Ishikawa (cell line): Measurements from ENCODE around the gene PCDHGA8.

Source experiments
- CREB1 ChIP-seq: IDR thresholded peaks from 2 replicates; pipeline ENCODE4 v1.6.1; 2012; ENCODE audit warnings: low read depth
- EGR1 ChIP-seq: IDR thresholded peaks from 2 replicates; pipeline ENCODE4 v1.6.1; 2012
- FOXM1 ChIP-seq: IDR thresholded peaks from 2 replicates; pipeline ENCODE4 v1.6.1; 2012; ENCODE audit warnings: low read depth, borderline replicate concordance
- MAX ChIP-seq: IDR thresholded peaks from 2 replicates; pipeline ENCODE4 v1.6.1; 2012
- RAD21 ChIP-seq: IDR thresholded peaks from 2 replicates; pipeline ENCODE4 v1.6.1; 2012; ENCODE audit warnings: low read depth
- ZBTB7A ChIP-seq: IDR thresholded peaks from 2 replicates; pipeline ENCODE4 v1.6.1; 2012; ENCODE audit warnings: low read depth
- TF ChIP-seq, protein P1 (sequence below): IDR thresholded peaks from 2 replicates; pipeline ENCODE4 v1.6.1; 2012; ENCODE audit warnings: low read depth, mild to moderate bottlenecking

GRCh38 chr5:141356133-141356532 is 36.3 kb upstream of the PCDHGA8 start:
- TF ChIP-seq, protein P1, sequence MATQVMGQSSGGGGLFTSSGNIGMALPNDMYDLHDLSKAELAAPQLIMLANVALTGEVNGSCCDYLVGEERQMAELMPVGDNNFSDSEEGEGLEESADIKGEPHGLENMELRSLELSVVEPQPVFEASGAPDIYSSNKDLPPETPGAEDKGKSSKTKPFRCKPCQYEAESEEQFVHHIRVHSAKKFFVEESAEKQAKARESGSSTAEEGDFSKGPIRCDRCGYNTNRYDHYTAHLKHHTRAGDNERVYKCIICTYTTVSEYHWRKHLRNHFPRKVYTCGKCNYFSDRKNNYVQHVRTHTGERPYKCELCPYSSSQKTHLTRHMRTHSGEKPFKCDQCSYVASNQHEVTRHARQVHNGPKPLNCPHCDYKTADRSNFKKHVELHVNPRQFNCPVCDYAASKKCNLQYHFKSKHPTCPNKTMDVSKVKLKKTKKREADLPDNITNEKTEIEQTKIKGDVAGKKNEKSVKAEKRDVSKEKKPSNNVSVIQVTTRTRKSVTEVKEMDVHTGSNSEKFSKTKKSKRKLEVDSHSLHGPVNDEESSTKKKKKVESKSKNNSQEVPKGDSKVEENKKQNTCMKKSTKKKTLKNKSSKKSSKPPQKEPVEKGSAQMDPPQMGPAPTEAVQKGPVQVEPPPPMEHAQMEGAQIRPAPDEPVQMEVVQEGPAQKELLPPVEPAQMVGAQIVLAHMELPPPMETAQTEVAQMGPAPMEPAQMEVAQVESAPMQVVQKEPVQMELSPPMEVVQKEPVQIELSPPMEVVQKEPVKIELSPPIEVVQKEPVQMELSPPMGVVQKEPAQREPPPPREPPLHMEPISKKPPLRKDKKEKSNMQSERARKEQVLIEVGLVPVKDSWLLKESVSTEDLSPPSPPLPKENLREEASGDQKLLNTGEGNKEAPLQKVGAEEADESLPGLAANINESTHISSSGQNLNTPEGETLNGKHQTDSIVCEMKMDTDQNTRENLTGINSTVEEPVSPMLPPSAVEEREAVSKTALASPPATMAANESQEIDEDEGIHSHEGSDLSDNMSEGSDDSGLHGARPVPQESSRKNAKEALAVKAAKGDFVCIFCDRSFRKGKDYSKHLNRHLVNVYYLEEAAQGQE = no peak
- TF ChIP-seq MAX = no peak
- TF ChIP-seq CREB1 = no peak
- TF ChIP-seq ZBTB7A = no peak
- no peak for TF ChIP-seq RAD21
- no peak for TF ChIP-seq FOXM1
- TF ChIP-seq EGR1 = no peak
